NCI-H510A treated with DMSO at 0.1 percent for 48 hours (cell line): ENCODE results near the gene TFPI.
"Not testable (repeated sequence)": the region's sequence is repeated elsewhere in the genome, so short reads cannot be mapped to it uniquely, and the experiment has no call there.

Experiments used
- DNase-seq: peaks from one replicate; lab custom pipeline; 2025; lab: John Stamatoyannopoulos, UW

Gene TFPI

GRCh38 chr2:187552828-187553681, 1.2 kb downstream of the TFPI start:
- DNase-seq: no peak

- DNase-seq: no peak
Observed at GRCh38 chr2:187552381-187552780, 1.9 kb downstream of the TFPI start.

- no peak for DNase-seq
Observed at GRCh38 chr2:187550857-187551256, 3.4 kb downstream of the TFPI start.

GRCh38 chr2:187549951-187550555, 4.2 kb downstream of the TFPI start:
- DNase-seq: no peak

GRCh38 chr2:187549193-187549592, 5.0 kb downstream of the TFPI start:
- DNase-seq: no peak

GRCh38 chr2:187548656-187549055, 5.6 kb downstream of the TFPI start:
- no peak for DNase-seq

- DNase-seq: no peak
Observed at GRCh38 chr2:187547353-187547979, 6.8 kb downstream of the TFPI start.

- DNase-seq: no peak
Observed at GRCh38 chr2:187546762-187547333, 7.4 kb downstream of the TFPI start.

- no peak for DNase-seq
Observed at GRCh38 chr2:187545238-187545751, 8.9 kb downstream of the TFPI start.

- no peak for DNase-seq
Observed at GRCh38 chr2:187544371-187545080, 9.7 kb downstream of the TFPI start.

- no peak for DNase-seq
Observed at GRCh38 chr2:187543488-187543887, 10.7 kb downstream of the TFPI start.

GRCh38 chr2:187542123-187542522, 12.1 kb downstream of the TFPI start:
- no peak for DNase-seq

- DNase-seq: no peak
Observed at GRCh38 chr2:187541086-187542085, 12.8 kb downstream of the TFPI start.

- not testable (repeated sequence) for DNase-seq
Observed at GRCh38 chr2:187538222-187538621, 16.0 kb downstream of the TFPI start.

GRCh38 chr2:187535381-187535780, 18.9 kb downstream of the TFPI start:
- not testable (repeated sequence) for DNase-seq

- DNase-seq: no peak
Observed at GRCh38 chr2:187532333-187533120, 21.7 kb downstream of the TFPI start.

GRCh38 chr2:187529977-187530721, 24.1 kb downstream of the TFPI start:
- DNase-seq: no peak

- DNase-seq: no peak
Observed at GRCh38 chr2:187529248-187529976, 24.8 kb downstream of the TFPI start.
